ENCODE results near the gene ACP7.

- TF ChIP-seq CTCF (IDR thresholded peaks at IDR 0.05; ENCODE audit: low read depth, low read length, poor library complexity, severe bottlenecking): no peak
- no peak for TF ChIP-seq EZH2phosphoT487 (IDR thresholded peaks at IDR 0.05; ENCODE audit: borderline replicate concordance, low read length)
Observed at GRCh38 chr19:39047073-39047472, 37.1 kb upstream of the ACP7 start.
